ENCODE results near the gene QSER1. TPM values are rescaled to one million over a fixed set of nuclear protein-coding genes. Genes with fewer than 3 reads are reported as not detected.

QSER1 gene
- total and polyA plus RNA-seq, 4 donors = 2.4 to 12.6 (median 7.1) TPM

DNA sequence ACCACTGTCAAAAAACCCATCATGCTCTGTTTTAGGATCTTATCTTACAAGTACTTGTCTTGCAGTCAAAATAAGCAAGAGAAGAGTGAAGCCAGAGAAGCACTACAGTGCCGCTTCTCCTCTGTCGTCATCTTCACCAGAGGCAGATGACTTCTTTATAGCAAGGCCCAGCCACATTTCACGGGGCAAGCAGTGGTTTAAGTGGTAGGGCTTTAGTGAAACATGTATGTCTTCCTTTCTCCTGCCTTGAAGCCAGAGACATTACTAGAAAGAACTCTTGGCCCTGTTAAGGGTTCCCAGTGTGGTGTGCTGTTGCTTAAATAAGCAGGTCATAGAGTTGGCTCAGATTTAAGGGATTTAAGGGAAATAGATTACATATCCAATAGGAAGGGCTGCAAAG lies 80.2 kb downstream of the QSER1 start (continued):
- TF ChIP-seq, protein P1, sequence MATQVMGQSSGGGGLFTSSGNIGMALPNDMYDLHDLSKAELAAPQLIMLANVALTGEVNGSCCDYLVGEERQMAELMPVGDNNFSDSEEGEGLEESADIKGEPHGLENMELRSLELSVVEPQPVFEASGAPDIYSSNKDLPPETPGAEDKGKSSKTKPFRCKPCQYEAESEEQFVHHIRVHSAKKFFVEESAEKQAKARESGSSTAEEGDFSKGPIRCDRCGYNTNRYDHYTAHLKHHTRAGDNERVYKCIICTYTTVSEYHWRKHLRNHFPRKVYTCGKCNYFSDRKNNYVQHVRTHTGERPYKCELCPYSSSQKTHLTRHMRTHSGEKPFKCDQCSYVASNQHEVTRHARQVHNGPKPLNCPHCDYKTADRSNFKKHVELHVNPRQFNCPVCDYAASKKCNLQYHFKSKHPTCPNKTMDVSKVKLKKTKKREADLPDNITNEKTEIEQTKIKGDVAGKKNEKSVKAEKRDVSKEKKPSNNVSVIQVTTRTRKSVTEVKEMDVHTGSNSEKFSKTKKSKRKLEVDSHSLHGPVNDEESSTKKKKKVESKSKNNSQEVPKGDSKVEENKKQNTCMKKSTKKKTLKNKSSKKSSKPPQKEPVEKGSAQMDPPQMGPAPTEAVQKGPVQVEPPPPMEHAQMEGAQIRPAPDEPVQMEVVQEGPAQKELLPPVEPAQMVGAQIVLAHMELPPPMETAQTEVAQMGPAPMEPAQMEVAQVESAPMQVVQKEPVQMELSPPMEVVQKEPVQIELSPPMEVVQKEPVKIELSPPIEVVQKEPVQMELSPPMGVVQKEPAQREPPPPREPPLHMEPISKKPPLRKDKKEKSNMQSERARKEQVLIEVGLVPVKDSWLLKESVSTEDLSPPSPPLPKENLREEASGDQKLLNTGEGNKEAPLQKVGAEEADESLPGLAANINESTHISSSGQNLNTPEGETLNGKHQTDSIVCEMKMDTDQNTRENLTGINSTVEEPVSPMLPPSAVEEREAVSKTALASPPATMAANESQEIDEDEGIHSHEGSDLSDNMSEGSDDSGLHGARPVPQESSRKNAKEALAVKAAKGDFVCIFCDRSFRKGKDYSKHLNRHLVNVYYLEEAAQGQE (IDR thresholded peaks at IDR 0.05) = no peak
- TF ChIP-seq TAF1 (conservative IDR thresholded peaks at IDR 0.05) (no peak), JUND (IDR thresholded peaks at IDR 0.05) (no peak), HNF4G (IDR thresholded peaks at IDR 0.05) (no peak), FOXA2 (IDR thresholded peaks at IDR 0.05) (no peak), ATF3 (IDR thresholded peaks at IDR 0.05) (no peak)

DNA sequence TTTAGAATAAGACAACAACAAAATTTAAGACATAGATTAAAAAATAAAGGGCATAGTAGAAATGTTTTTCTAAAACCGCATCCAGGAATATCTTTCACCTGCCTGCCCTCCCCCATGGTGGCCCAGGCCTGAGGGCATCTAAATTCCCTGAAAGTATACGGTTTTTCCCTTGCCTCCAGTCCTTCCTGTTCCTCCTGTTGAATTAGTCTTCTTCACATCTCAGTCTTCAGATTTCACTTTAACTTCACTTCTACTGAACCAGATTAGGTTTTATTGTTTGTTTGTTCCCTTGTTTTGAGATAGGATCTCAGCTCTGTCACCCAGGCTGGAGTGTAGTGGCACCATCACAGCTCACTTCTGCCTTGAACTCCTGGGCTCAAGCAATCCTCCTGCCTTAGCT lies 90.0 kb downstream of the QSER1 start:
- WGBS = 92% methylated on average over 2 of the region's 2 CpGs
- H3K4me3 ChIP-seq (ENCODE audit: low read depth in 1 of 3, low read length in 3 of 3) = no peak overlapping the region
- H3K9ac ChIP-seq (ENCODE audit: low read depth in 1 of 2, low read length in 2 of 2) = no peak overlapping the region
- no peak overlapping the region for H3K27ac ChIP-seq (ENCODE audit: low read depth in 1 of 2, low read length in 2 of 2)
- H3K27me3 ChIP-seq (ENCODE audit: control insufficient read depth in 4 of 4, insufficient read depth in 4 of 4, low read length in 3 of 4) = no peaks in the 10 kb centered on the region
- H3K9me3 ChIP-seq (ENCODE audit: control insufficient read depth in 4 of 4, low read length in 3 of 4) = no peaks in the 10 kb centered on the region
- no peaks in the 10 kb centered on the region for H3K4me1 ChIP-seq (ENCODE audit: control insufficient read depth in 4 of 4, insufficient read depth in 4 of 4, low read length in 3 of 4)
- no peak for DNase-seq (ENCODE audit: low spot score)
- H3K36me3 ChIP-seq (ENCODE audit: control insufficient read depth in 4 of 4, insufficient read depth in 3 of 4, low read depth in 1 of 4, low read length in 3 of 4) = peaks cover 0 to 2% (median 0%) of the 10 kb centered on the region in 4 donors
- TF ChIP-seq, protein P1 (IDR thresholded peaks at IDR 0.05) = no peak
- TF ChIP-seq YY1 (IDR thresholded peaks at IDR 0.05) = no peak
- TF ChIP-seq ATF3 (IDR thresholded peaks at IDR 0.05) = no peak
- TF ChIP-seq HNF4G (IDR thresholded peaks at IDR 0.05) = no peak
- TF ChIP-seq EGR1 (IDR thresholded peaks at IDR 0.05; ENCODE audit: low read depth in 2 of 2) = no peak
- TF ChIP-seq FOXA2 (IDR thresholded peaks at IDR 0.05) = no peak
- TF ChIP-seq, protein P2, sequence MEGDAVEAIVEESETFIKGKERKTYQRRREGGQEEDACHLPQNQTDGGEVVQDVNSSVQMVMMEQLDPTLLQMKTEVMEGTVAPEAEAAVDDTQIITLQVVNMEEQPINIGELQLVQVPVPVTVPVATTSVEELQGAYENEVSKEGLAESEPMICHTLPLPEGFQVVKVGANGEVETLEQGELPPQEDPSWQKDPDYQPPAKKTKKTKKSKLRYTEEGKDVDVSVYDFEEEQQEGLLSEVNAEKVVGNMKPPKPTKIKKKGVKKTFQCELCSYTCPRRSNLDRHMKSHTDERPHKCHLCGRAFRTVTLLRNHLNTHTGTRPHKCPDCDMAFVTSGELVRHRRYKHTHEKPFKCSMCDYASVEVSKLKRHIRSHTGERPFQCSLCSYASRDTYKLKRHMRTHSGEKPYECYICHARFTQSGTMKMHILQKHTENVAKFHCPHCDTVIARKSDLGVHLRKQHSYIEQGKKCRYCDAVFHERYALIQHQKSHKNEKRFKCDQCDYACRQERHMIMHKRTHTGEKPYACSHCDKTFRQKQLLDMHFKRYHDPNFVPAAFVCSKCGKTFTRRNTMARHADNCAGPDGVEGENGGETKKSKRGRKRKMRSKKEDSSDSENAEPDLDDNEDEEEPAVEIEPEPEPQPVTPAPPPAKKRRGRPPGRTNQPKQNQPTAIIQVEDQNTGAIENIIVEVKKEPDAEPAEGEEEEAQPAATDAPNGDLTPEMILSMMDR (IDR thresholded peaks at IDR 0.05; ENCODE audit: low read depth, low read length, missing input control) = no peak
- no peak for TF ChIP-seq RXRA (IDR thresholded peaks at IDR 0.05)
- no peak for TF ChIP-seq GABPA (IDR thresholded peaks at IDR 0.05 in 1 of 2, conservative IDR thresholded peaks at IDR 0.05 in 1 of 2)
- TF ChIP-seq TAF1 (conservative IDR thresholded peaks at IDR 0.05) = no peak
- no peak for TF ChIP-seq SP1 (IDR thresholded peaks at IDR 0.05)
- TF ChIP-seq, protein P3, sequence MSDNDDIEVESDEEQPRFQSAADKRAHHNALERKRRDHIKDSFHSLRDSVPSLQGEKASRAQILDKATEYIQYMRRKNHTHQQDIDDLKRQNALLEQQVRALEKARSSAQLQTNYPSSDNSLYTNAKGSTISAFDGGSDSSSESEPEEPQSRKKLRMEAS (IDR thresholded peaks at IDR 0.05) = no peak
- no peak for TF ChIP-seq NR2F2 (IDR thresholded peaks at IDR 0.05)

Data from liver (tissue), 9 donors.